ENCODE data around the gene ABHD12.

ABHD12 gene

DNA sequence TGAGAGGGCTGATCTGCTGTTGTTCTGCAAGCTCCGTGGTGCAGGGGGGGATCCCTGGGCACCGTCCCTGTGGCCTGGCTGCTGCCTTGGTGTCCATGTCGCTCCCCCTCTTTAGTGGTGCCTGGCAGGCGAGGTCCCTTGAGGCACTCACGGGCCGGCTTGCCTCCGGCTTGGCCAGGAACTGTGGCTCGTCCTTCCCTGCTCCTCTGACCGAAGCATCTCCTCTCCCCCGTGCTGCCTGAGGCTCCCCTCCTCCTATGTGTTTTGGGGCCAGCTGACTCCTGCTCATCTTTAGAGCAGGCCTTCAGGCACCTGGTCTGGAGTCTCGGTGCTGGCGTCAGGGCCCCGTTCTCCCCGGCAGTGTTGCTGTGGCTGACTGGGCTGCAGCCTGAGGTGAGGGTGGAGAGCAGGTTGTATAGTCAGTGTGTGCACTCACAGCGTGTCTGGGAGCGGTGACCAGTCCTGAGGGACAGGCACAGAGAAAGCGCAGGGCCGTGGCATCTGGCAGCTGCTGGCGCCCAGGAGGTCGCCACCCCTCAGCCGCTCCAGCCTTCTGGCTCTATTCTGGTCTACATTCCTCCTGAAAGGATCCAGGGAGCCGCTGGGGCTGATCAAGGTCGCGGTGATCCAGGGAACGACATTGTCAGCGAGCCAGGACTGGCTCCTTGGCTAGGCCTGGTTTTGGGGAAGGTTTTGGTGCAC lies 99.1 kb downstream of the ABHD12 start:
- Histone ChIP-seq H3K9me3 (ENCODE audit: low read length) (no peaks in the 10 kb centered on the region), H3K27ac (ENCODE audit: low read depth, low read length, poor library complexity, severe bottlenecking) (no peak overlapping the region), H3K4me2 (ENCODE audit: low read length) (no peak overlapping the region), H3F3A (ENCODE audit: insufficient read depth, low read length) (no peaks in the 10 kb centered on the region), H3K4me3 (ENCODE audit: low read depth, low read length, poor library complexity, severe bottlenecking) (no peak overlapping the region), H2AFZ (ENCODE audit: low read length) (no peak overlapping the region), H3K9me2 (ENCODE audit: low read depth, low read length) (no peaks in the 10 kb centered on the region), H3K4me1 (ENCODE audit: insufficient read depth, low read length, severe bottlenecking) (peaks cover 10% of the 10 kb centered on the region), H3K36me3 (ENCODE audit: insufficient read depth, low read length) (peaks cover 50% of the 10 kb centered on the region), H3K27me3 (ENCODE audit: insufficient read depth, low read length) (no peaks in the 10 kb centered on the region), H3K79me2 (ENCODE audit: insufficient read depth, low read length) (no peaks in the 10 kb centered on the region), H3K9ac (ENCODE audit: low read length) (no peak overlapping the region), H4K20me1 (ENCODE audit: insufficient read depth, low read length) (no peaks in the 10 kb centered on the region)
- TF ChIP-seq, protein P1, sequence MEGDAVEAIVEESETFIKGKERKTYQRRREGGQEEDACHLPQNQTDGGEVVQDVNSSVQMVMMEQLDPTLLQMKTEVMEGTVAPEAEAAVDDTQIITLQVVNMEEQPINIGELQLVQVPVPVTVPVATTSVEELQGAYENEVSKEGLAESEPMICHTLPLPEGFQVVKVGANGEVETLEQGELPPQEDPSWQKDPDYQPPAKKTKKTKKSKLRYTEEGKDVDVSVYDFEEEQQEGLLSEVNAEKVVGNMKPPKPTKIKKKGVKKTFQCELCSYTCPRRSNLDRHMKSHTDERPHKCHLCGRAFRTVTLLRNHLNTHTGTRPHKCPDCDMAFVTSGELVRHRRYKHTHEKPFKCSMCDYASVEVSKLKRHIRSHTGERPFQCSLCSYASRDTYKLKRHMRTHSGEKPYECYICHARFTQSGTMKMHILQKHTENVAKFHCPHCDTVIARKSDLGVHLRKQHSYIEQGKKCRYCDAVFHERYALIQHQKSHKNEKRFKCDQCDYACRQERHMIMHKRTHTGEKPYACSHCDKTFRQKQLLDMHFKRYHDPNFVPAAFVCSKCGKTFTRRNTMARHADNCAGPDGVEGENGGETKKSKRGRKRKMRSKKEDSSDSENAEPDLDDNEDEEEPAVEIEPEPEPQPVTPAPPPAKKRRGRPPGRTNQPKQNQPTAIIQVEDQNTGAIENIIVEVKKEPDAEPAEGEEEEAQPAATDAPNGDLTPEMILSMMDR (IDR thresholded peaks at IDR 0.05; ENCODE audit: low read length): no peak
- no peak for TF ChIP-seq EZH2 (IDR thresholded peaks at IDR 0.05; ENCODE audit: borderline replicate concordance, low read length)

DNA sequence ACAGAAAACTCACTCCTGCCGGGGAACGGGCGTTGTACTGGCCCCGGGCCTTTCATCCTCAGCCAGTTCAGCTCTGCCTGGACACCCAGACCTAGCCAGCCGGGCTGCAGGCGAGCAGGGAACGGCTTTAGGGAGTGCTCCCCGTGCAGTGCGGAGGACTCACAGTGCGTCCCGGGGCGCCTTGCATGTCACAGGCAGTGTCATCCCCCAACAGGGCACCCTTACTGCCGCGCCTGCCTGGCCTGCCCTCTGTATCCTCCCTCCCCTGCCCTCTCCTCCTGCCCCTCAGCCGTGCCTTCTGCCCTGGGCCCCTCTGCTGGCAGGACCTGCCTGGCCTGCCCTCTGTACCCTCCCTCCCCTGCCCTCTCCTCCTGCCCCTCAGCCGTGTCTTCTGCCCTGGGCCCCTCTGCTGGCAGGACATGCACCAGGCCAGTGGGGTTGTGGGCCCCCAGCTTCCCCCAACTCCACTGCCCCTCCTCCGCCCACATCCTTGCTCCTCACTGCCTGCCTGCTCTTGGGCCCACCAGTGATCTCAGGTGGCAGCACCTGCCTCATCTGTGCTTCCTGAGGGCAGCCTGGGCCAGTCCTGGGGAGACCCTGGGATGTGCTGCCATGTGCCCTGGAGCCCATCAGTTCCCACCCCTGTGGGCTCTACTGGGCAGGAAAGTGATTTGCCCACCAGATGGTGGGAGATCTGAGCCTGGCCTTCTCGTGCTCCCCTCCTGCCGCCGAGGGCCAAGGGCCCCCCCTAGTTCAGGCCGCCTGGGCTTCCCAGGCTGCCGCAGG lies 99.8 kb downstream of the ABHD12 start:
- H3K9me2 ChIP-seq (ENCODE audit: low read depth, low read length): no peaks in the 10 kb centered on the region
- H3K9ac ChIP-seq (ENCODE audit: low read length): no peak overlapping the region
- H3K4me2 ChIP-seq (ENCODE audit: low read length): no peak overlapping the region
- no peaks in the 10 kb centered on the region for H3K27me3 ChIP-seq (ENCODE audit: insufficient read depth, low read length)
- no peak overlapping the region for H3K27ac ChIP-seq (ENCODE audit: low read depth, low read length, poor library complexity, severe bottlenecking)
- no peaks in the 10 kb centered on the region for H3K79me2 ChIP-seq (ENCODE audit: insufficient read depth, low read length)
- H2AFZ ChIP-seq (ENCODE audit: low read length): no peak overlapping the region
- H4K20me1 ChIP-seq (ENCODE audit: insufficient read depth, low read length): no peaks in the 10 kb centered on the region
- H3K9me3 ChIP-seq (ENCODE audit: low read length): no peaks in the 10 kb centered on the region
- TF ChIP-seq, protein P1 (IDR thresholded peaks at IDR 0.05; ENCODE audit: low read length): no peak
- TF ChIP-seq EZH2 (IDR thresholded peaks at IDR 0.05; ENCODE audit: borderline replicate concordance, low read length): no peak
- no peak overlapping the region for H3K4me3 ChIP-seq (ENCODE audit: low read depth, low read length, poor library complexity, severe bottlenecking)
- peaks cover 10% of the 10 kb centered on the region for H3K4me1 ChIP-seq (ENCODE audit: insufficient read depth, low read length, severe bottlenecking)
- no peaks in the 10 kb centered on the region for H3F3A ChIP-seq (ENCODE audit: insufficient read depth, low read length)
- H3K36me3 ChIP-seq (ENCODE audit: insufficient read depth, low read length): peaks cover 49% of the 10 kb centered on the region

DNA sequence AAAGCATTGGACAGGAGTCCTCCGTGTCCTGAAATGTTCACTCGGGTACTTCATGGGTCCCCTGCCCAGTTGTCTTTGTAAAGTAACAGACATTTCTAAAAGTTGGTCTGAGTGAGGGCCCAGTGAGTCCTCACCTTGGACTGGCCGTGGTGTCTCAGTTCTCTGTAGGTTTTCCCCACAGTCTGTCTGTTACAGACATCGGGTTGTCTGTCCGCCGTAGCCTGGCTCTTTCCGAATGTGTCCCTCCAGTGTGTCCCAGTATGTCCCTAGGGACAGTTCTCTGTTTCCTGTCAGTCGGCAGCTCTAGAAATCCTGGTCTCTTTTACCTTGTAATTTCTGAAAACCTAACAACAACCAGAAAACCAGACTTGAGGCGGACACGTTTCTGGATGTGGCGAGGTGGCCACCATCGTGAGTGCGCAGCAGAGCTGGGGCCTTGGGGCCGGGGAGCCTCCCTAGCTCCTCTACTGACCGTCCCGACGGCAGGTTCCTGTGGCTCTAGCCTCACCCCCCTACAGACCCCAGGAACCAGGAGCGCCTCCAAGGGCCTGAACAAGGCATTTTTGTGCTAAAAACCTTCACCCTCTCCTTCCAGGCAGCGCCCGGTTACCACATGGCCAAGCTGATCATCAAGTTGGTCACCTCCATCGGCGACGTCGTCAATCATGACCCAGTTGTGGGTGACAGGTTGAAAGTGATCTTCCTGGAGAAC lies 100.6 kb downstream of the ABHD12 start:
- no peaks in the 10 kb centered on the region for H3K79me2 ChIP-seq (ENCODE audit: insufficient read depth, low read length)
- H3K9ac ChIP-seq (ENCODE audit: low read length): no peak overlapping the region
- H3K27ac ChIP-seq (ENCODE audit: low read depth, low read length, poor library complexity, severe bottlenecking): no peak overlapping the region
- H3F3A ChIP-seq (ENCODE audit: insufficient read depth, low read length): no peaks in the 10 kb centered on the region
- no peaks in the 10 kb centered on the region for H3K9me3 ChIP-seq (ENCODE audit: low read length)
- H2AFZ ChIP-seq (ENCODE audit: low read length): no peak overlapping the region
- no peak overlapping the region for H3K4me2 ChIP-seq (ENCODE audit: low read length)
- H4K20me1 ChIP-seq (ENCODE audit: insufficient read depth, low read length): no peaks in the 10 kb centered on the region
- no peaks in the 10 kb centered on the region for H3K9me2 ChIP-seq (ENCODE audit: low read depth, low read length)
- peaks cover 50% of the 10 kb centered on the region for H3K36me3 ChIP-seq (ENCODE audit: insufficient read depth, low read length)
- H3K4me1 ChIP-seq (ENCODE audit: insufficient read depth, low read length, severe bottlenecking): peaks cover 6% of the 10 kb centered on the region
- no peaks in the 10 kb centered on the region for H3K27me3 ChIP-seq (ENCODE audit: insufficient read depth, low read length)
- TF ChIP-seq EZH2 (IDR thresholded peaks at IDR 0.05; ENCODE audit: borderline replicate concordance, low read length): no peak
- TF ChIP-seq, protein P1 (IDR thresholded peaks at IDR 0.05; ENCODE audit: low read length): no peak
- no peak overlapping the region for H3K4me3 ChIP-seq (ENCODE audit: low read depth, low read length, poor library complexity, severe bottlenecking)

Data from OCI-LY1 (cell line).